HepG2 (cell line): Measurements from ENCODE around the gene HSPB9. TPM values are rescaled to one million over a fixed set of nuclear protein-coding genes. Genes with fewer than 3 reads are reported as not detected.

Experiments
- ADNP ChIP-seq: sonication (generic); formaldehyde crosslinking; IDR thresholded peaks from 2 replicates; pipeline ENCODE4 v1.4.0; 2020; ENCODE audit warnings: missing genetic modification reagents
- ARID2 ChIP-seq: sonication (generic); formaldehyde crosslinking; IDR thresholded peaks from 2 replicates; pipeline ENCODE4 v1.8.1; 2022; ENCODE audit warnings: mild to moderate bottlenecking, missing genetic modification reagents, borderline replicate concordance
- BHLHE40 ChIP-seq: IDR thresholded peaks from 2 replicates; pipeline ENCODE4 v1.6.1; 2011; ENCODE audit warnings: low read length, improper control_type of control experiment
- EEA1 ChIP-seq: sonication (generic); formaldehyde crosslinking; IDR thresholded peaks from 2 replicates; pipeline ENCODE4 v1.5.1; 2020; ENCODE audit warnings: mild to moderate bottlenecking, missing genetic modification reagents, borderline replicate concordance
- FOXP4 ChIP-seq: sonication (generic); formaldehyde crosslinking; IDR thresholded peaks from 2 replicates; pipeline ENCODE4 v1.4.0; 2020; ENCODE audit warnings: missing genetic modification reagents
- MXD4 ChIP-seq: IDR thresholded peaks from 2 replicates; pipeline ENCODE4 v1.6.1; 2016; ENCODE audit warnings: mild to moderate bottlenecking, missing biosample characterization, missing genetic modification reagents
- NR2F6 ChIP-seq, 2 experiments: IDR thresholded peaks; 2 replicates each; pipeline ENCODE4 v1.6.1; 2016; ENCODE audit warnings: antibody characterized with exemption in 1 of 2, mild to moderate bottlenecking in 1 of 2
- SMARCE1 ChIP-seq: fragments of 450-650 bp; IDR thresholded peaks from 2 replicates; pipeline ENCODE4 v1.6.1; 2017; ENCODE audit warnings: borderline replicate concordance
- SMC3 ChIP-seq: IDR thresholded peaks from 2 replicates; pipeline ENCODE4 v1.6.1; 2011; ENCODE audit warnings: low read length, improper control_type of control experiment
- TERF1 ChIP-seq: sonication (generic); formaldehyde crosslinking; IDR thresholded peaks from 2 replicates; pipeline ENCODE4 v1.8.0; 2022; ENCODE audit warnings: mild to moderate bottlenecking, missing genetic modification reagents, moderate library complexity
- ZNF3 ChIP-seq: IDR thresholded peaks from 2 replicates; pipeline ENCODE4 v1.7.0; 2017; ENCODE audit warnings: inconsistent platforms
- ZNF430 ChIP-seq: sonication (generic); formaldehyde crosslinking; IDR thresholded peaks from 2 replicates; pipeline ENCODE4 v1.9.0; 2021; ENCODE audit warnings: mild to moderate bottlenecking, missing genetic modification reagents
- ZNF607 ChIP-seq: sonication (generic); formaldehyde crosslinking; IDR thresholded peaks from 2 replicates; pipeline ENCODE4 v1.5.1; 2020; ENCODE audit warnings: missing genetic modification reagents, mild to moderate bottlenecking, borderline replicate concordance
- ZNF83 ChIP-seq: sonication (generic); formaldehyde crosslinking; IDR thresholded peaks from 2 replicates; pipeline ENCODE4 v1.4.0; 2020; ENCODE audit warnings: missing genetic modification reagents, mild to moderate bottlenecking, borderline replicate concordance
- ZZZ3 ChIP-seq: sonication (generic); formaldehyde crosslinking; IDR thresholded peaks from 2 replicates; pipeline ENCODE4 v1.4.0; 2020; ENCODE audit warnings: missing genetic modification reagents, mild to moderate bottlenecking, borderline replicate concordance
- polyA plus RNA-seq, 8 experiments: library from polyadenylated mRNA; depleted of rRNA in 3 of 8; stranded (reverse) in 7 of 8; unstranded in 1 of 8; fragments of >200 nt; fragmentation: Illumina TruSeq in 4 of 8; extraction: Trizol in 4 of 8; gene quantifications; 2 replicates each; pipeline versions ENCODE4 v1.2.1 to v1.2.3, GENCODE V29; 2011 to 2016; ENCODE audit warnings: low read depth in 4 of 8, missing spikeins in 1 of 8, mixed read lengths in 1 of 8; ENCODE audit not compliant: insufficient read depth in 1 of 8
- total RNA-seq, 5 experiments: library from RNA; depleted of rRNA; stranded (reverse); fragments of >200 nt; fragmentation: Illumina TruSeq; extraction: Trizol; gene quantifications; 2 replicates each; pipeline ENCODE4 v1.2.3, GENCODE V29; 2016; ENCODE audit warnings: low read depth in 1 of 5
- TF ChIP-seq, protein P1 (sequence below), 2 experiments: sonication (generic) in 1 of 2; formaldehyde crosslinking in 1 of 2; IDR thresholded peaks; 2 replicates each; pipeline versions ENCODE4 v1.5.1 to v1.6.1; 2011 to 2020; ENCODE audit warnings: borderline replicate concordance in 1 of 2, low read depth in 1 of 2, low read length in 1 of 2, mild to moderate bottlenecking in 1 of 2, missing genetic modification reagents in 1 of 2, moderate library complexity in 1 of 2
- TF ChIP-seq, protein P2 (sequence below): sonication (generic); formaldehyde crosslinking; IDR thresholded peaks from 2 replicates; pipeline ENCODE4 v1.4.0; 2020; ENCODE audit warnings: missing genetic modification reagents, borderline replicate concordance
- TF ChIP-seq, protein P3 (sequence below): IDR thresholded peaks from 2 replicates; pipeline ENCODE4 v1.6.1; 2016

The HSPB9 gene
- total and polyA plus RNA-seq, 2 of the 13 experiments (the other 11 are each of a cell fraction or from before 2014, with no cell fraction given): 0.05 to 0.24 TPM

GRCh38 chr17:42120770-42121769 is 1.5 kb upstream of the HSPB9 start, which contains the start of gene KAT2A (continued):
- TF ChIP-seq, protein P1, sequence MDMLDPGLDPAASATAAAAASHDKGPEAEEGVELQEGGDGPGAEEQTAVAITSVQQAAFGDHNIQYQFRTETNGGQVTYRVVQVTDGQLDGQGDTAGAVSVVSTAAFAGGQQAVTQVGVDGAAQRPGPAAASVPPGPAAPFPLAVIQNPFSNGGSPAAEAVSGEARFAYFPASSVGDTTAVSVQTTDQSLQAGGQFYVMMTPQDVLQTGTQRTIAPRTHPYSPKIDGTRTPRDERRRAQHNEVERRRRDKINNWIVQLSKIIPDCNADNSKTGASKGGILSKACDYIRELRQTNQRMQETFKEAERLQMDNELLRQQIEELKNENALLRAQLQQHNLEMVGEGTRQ (IDR thresholded peaks at IDR 0.05; ENCODE audit: low read depth, low read length): no peak
- TF ChIP-seq, protein P1 (CRISPR knock-in tag; IDR thresholded peaks at IDR 0.05; ENCODE audit: borderline replicate concordance): no peak
- TF ChIP-seq ZNF3 (no peak), ZZZ3 (no peak), MXD4 (CRISPR knock-in tag) (peak; percentile 79), ZNF83 (CRISPR knock-in tag) (no peak), ZNF607 (CRISPR knock-in tag) (peak; percentile 56; the same call in 1 of the 2 replicates), TERF1 (CRISPR knock-in tag) (no peak), ADNP (CRISPR knock-in tag) (no peak), NR2F6 (IDR thresholded peaks at IDR 0.05) (no peak), NR2F6 (CRISPR knock-in tag; IDR thresholded peaks at IDR 0.05) (no peak; the same call in 1 of the 2 replicates), BHLHE40 (no peak), SMARCE1 (no peak), ZNF430 (CRISPR knock-in tag) (no peak), SMC3 (no peak), ARID2 (CRISPR knock-in tag) (no peak), EEA1 (no peak), FOXP4 (0 out of 2 replicates have a peak, but pooled peaks have one; percentile 22)
- TF ChIP-seq, protein P2, sequence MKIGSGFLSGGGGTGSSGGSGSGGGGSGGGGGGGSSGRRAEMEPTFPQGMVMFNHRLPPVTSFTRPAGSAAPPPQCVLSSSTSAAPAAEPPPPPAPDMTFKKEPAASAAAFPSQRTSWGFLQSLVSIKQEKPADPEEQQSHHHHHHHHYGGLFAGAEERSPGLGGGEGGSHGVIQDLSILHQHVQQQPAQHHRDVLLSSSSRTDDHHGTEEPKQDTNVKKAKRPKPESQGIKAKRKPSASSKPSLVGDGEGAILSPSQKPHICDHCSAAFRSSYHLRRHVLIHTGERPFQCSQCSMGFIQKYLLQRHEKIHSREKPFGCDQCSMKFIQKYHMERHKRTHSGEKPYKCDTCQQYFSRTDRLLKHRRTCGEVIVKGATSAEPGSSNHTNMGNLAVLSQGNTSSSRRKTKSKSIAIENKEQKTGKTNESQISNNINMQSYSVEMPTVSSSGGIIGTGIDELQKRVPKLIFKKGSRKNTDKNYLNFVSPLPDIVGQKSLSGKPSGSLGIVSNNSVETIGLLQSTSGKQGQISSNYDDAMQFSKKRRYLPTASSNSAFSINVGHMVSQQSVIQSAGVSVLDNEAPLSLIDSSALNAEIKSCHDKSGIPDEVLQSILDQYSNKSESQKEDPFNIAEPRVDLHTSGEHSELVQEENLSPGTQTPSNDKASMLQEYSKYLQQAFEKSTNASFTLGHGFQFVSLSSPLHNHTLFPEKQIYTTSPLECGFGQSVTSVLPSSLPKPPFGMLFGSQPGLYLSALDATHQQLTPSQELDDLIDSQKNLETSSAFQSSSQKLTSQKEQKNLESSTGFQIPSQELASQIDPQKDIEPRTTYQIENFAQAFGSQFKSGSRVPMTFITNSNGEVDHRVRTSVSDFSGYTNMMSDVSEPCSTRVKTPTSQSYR (CRISPR knock-in tag): no peak
- TF ChIP-seq, protein P3, sequence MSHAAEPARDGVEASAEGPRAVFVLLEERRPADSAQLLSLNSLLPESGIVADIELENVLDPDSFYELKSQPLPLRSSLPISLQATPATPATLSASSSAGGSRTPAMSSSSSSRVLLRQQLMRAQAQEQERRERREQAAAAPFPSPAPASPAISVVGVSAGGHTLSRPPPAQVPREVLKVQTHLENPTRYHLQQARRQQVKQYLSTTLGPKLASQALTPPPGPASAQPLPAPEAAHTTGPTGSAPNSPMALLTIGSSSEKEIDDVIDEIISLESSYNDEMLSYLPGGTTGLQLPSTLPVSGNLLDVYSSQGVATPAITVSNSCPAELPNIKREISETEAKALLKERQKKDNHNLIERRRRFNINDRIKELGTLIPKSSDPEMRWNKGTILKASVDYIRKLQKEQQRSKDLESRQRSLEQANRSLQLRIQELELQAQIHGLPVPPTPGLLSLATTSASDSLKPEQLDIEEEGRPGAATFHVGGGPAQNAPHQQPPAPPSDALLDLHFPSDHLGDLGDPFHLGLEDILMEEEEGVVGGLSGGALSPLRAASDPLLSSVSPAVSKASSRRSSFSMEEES (CRISPR knock-in tag): no peak; the same call in 1 of the 2 replicates
